Aorta (tissue), 5 donors: ENCODE measurements around the gene PROM2. TPM values are rescaled to one million over a fixed set of nuclear protein-coding genes. Genes with fewer than 3 reads are reported as not detected.

Source experiments
- ATAC-seq: fragments of 200-7000 bp; cut with Tn5 transposase; one replicate; pipeline ENCODE4 v1.9.1; 2022; ENCODE audit warnings: moderate library complexity; ENCODE audit not compliant: low FRiP score
- DNase-seq, 2 donors: peaks; one replicate each; pipeline ENCODE4 v3.0.0-alpha.2; 2020
- H3K27ac ChIP-seq, 2 donors: one replicate each; pipeline ENCODE4 v1.5.1; 2013; ENCODE audit warnings: low read length in 2 of 2, mild to moderate bottlenecking in 2 of 2, moderate library complexity in 2 of 2, control low read depth in 1 of 2, inconsistent platforms in 1 of 2, low read depth in 1 of 2
- H3K27me3 ChIP-seq, 2 donors: one replicate each; pipeline ENCODE4 v1.6.1; 2013; ENCODE audit warnings: control low read depth in 1 of 2, low read length in 1 of 2, mild to moderate bottlenecking in 1 of 2, moderate library complexity in 1 of 2; ENCODE audit not compliant: insufficient read depth in 2 of 2, control insufficient read depth in 1 of 2
- H3K36me3 ChIP-seq, 2 donors: one replicate each; pipeline ENCODE4 v1.6.1; 2013; ENCODE audit warnings: control low read depth in 1 of 2, low read length in 1 of 2, mild to moderate bottlenecking in 1 of 2; ENCODE audit not compliant: insufficient read depth in 2 of 2, control insufficient read depth in 1 of 2
- H3K4me1 ChIP-seq, 2 donors: one replicate each; pipeline ENCODE4 v1.6.1; 2013; ENCODE audit warnings: low read length in 2 of 2, control low read depth in 1 of 2, mild to moderate bottlenecking in 1 of 2, moderate library complexity in 1 of 2; ENCODE audit not compliant: insufficient read depth in 2 of 2, control insufficient read depth in 1 of 2
- H3K4me3 ChIP-seq, 2 donors: one replicate each; pipeline ENCODE4 v1.5.1; 2013; ENCODE audit warnings: low read length in 2 of 2, control low read depth in 1 of 2, mild to moderate bottlenecking in 1 of 2
- H3K9me3 ChIP-seq: one replicate; pipeline ENCODE4 v1.6.1; 2013; ENCODE audit warnings: mild to moderate bottlenecking, low read length; ENCODE audit not compliant: control insufficient read depth
- WGBS, 2 donors: extraction: QIAGEN DNeasy Blood & Tissue Kit; methylation state at CpG; one replicate each; pipeline ENCODE4 v1.1.7; 2013; 5-methylcytosine and 5-hydroxymethylcytosine counted together
- intact Hi-C, 2 donors: fragments of 100-400 bp; cut with DNase I; formaldehyde crosslinking; loops; one replicate each; pipeline versions ENCODE4 v1.14.2 to v1.15.0; 2022
- polyA plus RNA-seq, 2 donors: library from polyadenylated mRNA; stranded (reverse); fragments of 200-250 nt; gene quantifications; one replicate each; pipeline ENCODE4 v1.2.3, GENCODE V29; 2013
- total RNA-seq, 2 donors: library from RNA; stranded (reverse); fragmentation: NEBNext Ultra II Directional; extraction: Animal tissue kit (Norgen Biotek cat#: 25700); gene quantifications; one replicate each; pipeline ENCODE4 v1.2.1, GENCODE V29; 2021
- donor health status: healthy with polysubstance abuse.
- donor health status: Bipolar disorder and iron deficiency.
- donor health status: DM: no; HTN: no; CAD: no.
- donor health status: DM: no; HTN: no; CAD: no.
- donor health status: DM: yes; HTN: yes; CAD: no.

Gene PROM2
- total and polyA plus RNA-seq, 4 donors: 1.4 to 2.8 (median 1.4) TPM; not detected in 1

DNA sequence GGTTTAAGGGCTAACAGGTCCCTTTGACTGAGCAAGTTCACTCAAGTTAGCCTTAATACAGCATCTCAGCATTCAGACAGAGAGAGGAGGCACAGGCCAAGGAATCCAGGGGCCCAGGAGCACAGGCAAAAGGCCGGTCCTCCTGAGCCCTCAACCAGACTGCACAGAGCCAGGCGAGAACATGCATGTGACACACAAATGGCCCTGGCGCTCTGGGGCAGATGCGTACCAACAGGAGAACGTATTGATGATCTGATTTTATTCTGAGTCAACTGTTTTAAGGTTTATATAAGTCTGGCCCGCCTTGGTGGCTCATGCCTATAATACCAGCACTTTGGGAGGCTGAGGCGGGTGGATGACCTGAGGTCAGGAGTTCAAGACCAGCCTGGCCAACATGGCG lies 57.8 kb downstream of the PROM2 start:
- ATAC-seq (no peak), DNase-seq (peak; percentile 22 to 41)
- WGBS, 2 donors: 94 to 97% methylated on average over 8 of the region's 8 CpGs
- Histone ChIP-seq H3K27me3 (no peaks in the 10 kb centered on the region), H3K36me3 (no peaks in the 10 kb centered on the region), H3K4me1 (no peaks in the 10 kb centered on the region), H3K27ac (no peak overlapping the region), H3K4me3 (no peak overlapping the region), H3K9me3 (no peaks in the 10 kb centered on the region)
- intact Hi-C loops: no loop called here

- intact Hi-C loops: no loop called here
- DNase-seq (peak in 1 of 2 donors; percentile 40), ATAC-seq (no peak)
- no peak overlapping the region for H3K4me3 ChIP-seq
- H3K4me1 ChIP-seq: no peaks in the 10 kb centered on the region
- WGBS, 2 donors: 91 to 94% methylated on average over 7 of the region's 7 CpGs
- no peaks in the 10 kb centered on the region for H3K36me3 ChIP-seq
- H3K27me3 ChIP-seq: no peaks in the 10 kb centered on the region
- H3K9me3 ChIP-seq: no peaks in the 10 kb centered on the region
- H3K27ac ChIP-seq: no peak overlapping the region
Measured at GRCh38 chr2:95333056-95333455, 58.8 kb downstream of the PROM2 start.

GRCh38 chr2:95333888-95334338 lies 59.7 kb downstream of the PROM2 start:
- 8 to 40% methylated on average over 11 of the region's 11 CpGs for WGBS, 2 donors
- peak; percentile 37 to 81 for DNase-seq
- Histone ChIP-seq H3K9me3 (no peaks in the 10 kb centered on the region), H3K4me1 (no peaks in the 10 kb centered on the region), H3K27me3 (no peaks in the 10 kb centered on the region), H3K4me3 (no peak overlapping the region), H3K36me3 (no peaks in the 10 kb centered on the region), H3K27ac (no peak overlapping the region)
- no peak for ATAC-seq
- intact Hi-C loops: no loop called here

DNA sequence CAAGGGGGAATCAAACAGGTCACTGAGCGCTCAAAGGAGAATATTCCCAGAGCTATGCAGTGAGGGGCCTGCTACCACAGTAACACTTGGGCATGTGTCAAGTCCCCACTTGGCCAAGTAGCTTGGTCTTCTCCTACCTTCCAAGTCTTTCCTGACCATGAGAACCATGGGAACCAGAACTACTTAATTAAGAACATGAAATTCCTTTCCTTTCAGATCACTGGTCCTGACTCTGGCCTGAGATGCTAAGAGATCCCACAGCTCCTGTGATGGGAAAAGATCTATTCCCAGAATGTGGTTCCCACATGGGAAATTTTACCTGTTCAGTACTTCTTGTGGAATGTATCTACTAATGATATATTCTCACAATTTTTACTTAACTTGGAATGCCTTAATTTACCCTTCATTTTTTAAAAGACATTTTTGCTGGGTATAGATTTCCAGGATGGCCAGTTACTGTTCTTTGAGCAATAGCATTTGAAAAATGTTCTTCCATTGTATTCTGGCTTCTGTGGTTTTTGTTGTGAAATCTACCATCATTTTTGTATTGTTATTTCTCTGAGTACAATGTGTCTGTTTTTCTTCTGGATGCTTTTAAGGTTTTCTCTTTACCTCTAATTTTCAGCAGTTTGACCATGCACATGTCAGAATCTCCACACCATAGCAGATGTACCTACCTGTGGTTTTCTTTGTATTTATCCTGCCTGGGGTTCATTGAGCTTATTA lies 60.8 kb downstream of the PROM2 start:
- Histone ChIP-seq H3K9me3 (no peaks in the 10 kb centered on the region), H3K4me1 (no peaks in the 10 kb centered on the region), H3K27me3 (no peaks in the 10 kb centered on the region), H3K27ac (no peak overlapping the region), H3K36me3 (no peaks in the 10 kb centered on the region), H3K4me3 (no peak overlapping the region)
- ATAC-seq (no peak), DNase-seq (no peak)
- 96 to 100% methylated on average over 1 of the region's 1 CpG for WGBS, 2 donors
- intact Hi-C loops: no loop called here

GRCh38 chr2:95336406-95336805 lies 62.2 kb downstream of the PROM2 start:
- DNase-seq (no peak), ATAC-seq (no peak)
- Histone ChIP-seq H3K27me3 (no peaks in the 10 kb centered on the region), H3K4me3 (no peak overlapping the region), H3K9me3 (no peaks in the 10 kb centered on the region), H3K27ac (no peak overlapping the region), H3K36me3 (no peaks in the 10 kb centered on the region), H3K4me1 (no peaks in the 10 kb centered on the region)
- 22 to 43% methylated on average over 2 of the region's 2 CpGs for WGBS, 2 donors
- intact Hi-C loops: no loop called here

DNA sequence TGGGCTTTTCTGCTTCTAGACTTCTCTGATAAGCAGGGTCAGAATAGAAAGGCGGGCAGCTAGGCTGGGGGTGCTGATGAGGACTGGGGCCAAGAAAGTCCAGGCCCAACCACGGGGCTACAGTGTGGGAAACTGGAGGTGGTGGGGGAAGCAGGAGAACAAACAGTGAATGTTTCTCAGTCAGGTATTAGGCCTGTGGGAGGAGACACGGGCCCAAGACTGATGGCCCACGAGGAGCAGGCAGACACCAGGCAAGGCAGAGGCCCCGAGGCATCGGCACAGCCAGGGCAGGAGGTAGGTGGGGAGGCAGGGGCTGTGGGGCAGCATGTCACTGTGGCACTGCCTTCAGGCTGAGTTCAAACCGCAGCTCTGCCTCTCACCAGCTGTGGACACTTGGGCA lies 63.6 kb downstream of the PROM2 start:
- Histone ChIP-seq H3K4me3 (no peak overlapping the region), H3K36me3 (no peaks in the 10 kb centered on the region), H3K9me3 (no peaks in the 10 kb centered on the region), H3K27ac (no peak overlapping the region), H3K27me3 (no peaks in the 10 kb centered on the region), H3K4me1 (no peaks in the 10 kb centered on the region)
- no peak for ATAC-seq
- peak in 1 of 2 donors; percentile 55 for DNase-seq
- 76 to 80% methylated on average over 7 of the region's 7 CpGs for WGBS, 2 donors
- intact Hi-C loops: no loop called here

Other genes starting within 250 kb of the PROM2 start
- gene MAL, start 248.7 kb upstream of the PROM2 start, total RNA-seq: 1 to 10 TPM; 1.2 to 1.9 TPM
- gene MAL, start 248.7 kb upstream of the PROM2 start, polyA plus RNA-seq: 1 to 10 TPM in 1 of 2 donors, under 1 TPM in 1; 0.49 to 2.0 TPM
- 10 to 100 TPM; 31.2 to 38.3 TPM for gene MRPS5, start 152.6 kb upstream of the PROM2 start, total RNA-seq
- 10 to 100 TPM; 34.3 to 57.1 TPM for gene MRPS5, start 152.6 kb upstream of the PROM2 start, polyA plus RNA-seq
- 10 to 100 TPM; 13.9 to 30.7 TPM for gene ZNF514, start 114.6 kb upstream of the PROM2 start, total RNA-seq
- 10 to 100 TPM in 1 of 2 donors, 1 to 10 TPM in 1; 7.6 to 16.9 TPM for gene ZNF514, start 114.6 kb upstream of the PROM2 start, polyA plus RNA-seq
- 1 to 10 TPM; 3.1 to 5.9 TPM for gene ZNF2, start 108.6 kb upstream of the PROM2 start, total RNA-seq
- gene ZNF2, start 108.6 kb upstream of the PROM2 start, polyA plus RNA-seq: 1 to 10 TPM; 1.3 to 2.3 TPM
- gene ZNF892, start 66.9 kb upstream of the PROM2 start, total RNA-seq: 1 to 10 TPM; 4.3 to 8.3 TPM
- under 1 TPM in 1 of 2 donors, not detected in 1; 0.64 TPM for gene ZNF892, start 66.9 kb upstream of the PROM2 start, polyA plus RNA-seq
- gene KCNIP3, start 22.9 kb downstream of the PROM2 start, total RNA-seq: 10 to 100 TPM in 1 of 2 donors, 1 to 10 TPM in 1; 7.7 to 10.7 TPM
- gene KCNIP3, start 22.9 kb downstream of the PROM2 start, polyA plus RNA-seq: 1 to 10 TPM; 2.9 to 7.6 TPM
- gene FAHD2A, start 128.3 kb downstream of the PROM2 start, total RNA-seq: 10 to 100 TPM; 17.7 to 23.3 TPM
- 10 to 100 TPM; 22.4 to 22.8 TPM for gene FAHD2A, start 128.3 kb downstream of the PROM2 start, polyA plus RNA-seq
- gene TRIM43B, start 210.3 kb downstream of the PROM2 start, total RNA-seq: not detected
- not detected for gene TRIM43B, start 210.3 kb downstream of the PROM2 start, polyA plus RNA-seq